ENCODE results near the gene PHACTR2.

PHACTR2 gene

GRCh38 chr6:143743301-143744166 lies 65.8 kb downstream of the PHACTR2 start:
- DNase-seq, result no peak

GRCh38 chr6:143744551-143745165 lies 66.9 kb downstream of the PHACTR2 start:
- DNase-seq, result no peak

- no peak for DNase-seq
Measured at GRCh38 chr6:143745166-143746133, 67.7 kb downstream of the PHACTR2 start.

- no peak for DNase-seq
Measured at GRCh38 chr6:143746202-143747119, 68.7 kb downstream of the PHACTR2 start.

GRCh38 chr6:143747347-143747842 lies 69.6 kb downstream of the PHACTR2 start:
- DNase-seq, result no peak

- no peak for DNase-seq
Measured at GRCh38 chr6:143749891-143750290, 72.1 kb downstream of the PHACTR2 start.

GRCh38 chr6:143750877-143751276 lies 73.1 kb downstream of the PHACTR2 start:
- no peak for DNase-seq

- DNase-seq, result no peak
Measured at GRCh38 chr6:143752459-143752858, 74.7 kb downstream of the PHACTR2 start.

GRCh38 chr6:143753678-143754077 lies 75.9 kb downstream of the PHACTR2 start:
- DNase-seq, result no peak

GRCh38 chr6:143754204-143754603 lies 76.4 kb downstream of the PHACTR2 start:
- no peak for DNase-seq

- no peak for DNase-seq
Measured at GRCh38 chr6:143755301-143755744, 77.6 kb downstream of the PHACTR2 start.

- DNase-seq, result no peak
Measured at GRCh38 chr6:143757346-143757832, 79.6 kb downstream of the PHACTR2 start.

GRCh38 chr6:143758551-143758950 lies 80.8 kb downstream of the PHACTR2 start:
- no peak for DNase-seq

GRCh38 chr6:143759666-143760065 lies 81.9 kb downstream of the PHACTR2 start:
- no peak for DNase-seq

GRCh38 chr6:143761074-143761473 lies 83.3 kb downstream of the PHACTR2 start:
- DNase-seq, result no peak

GRCh38 chr6:143762126-143762525 lies 84.4 kb downstream of the PHACTR2 start:
- no peak for DNase-seq

- no peak for DNase-seq
Measured at GRCh38 chr6:143765422-143766184, 87.8 kb downstream of the PHACTR2 start.

GRCh38 chr6:143766185-143766553 lies 88.4 kb downstream of the PHACTR2 start:
- DNase-seq, result no peak

- DNase-seq, result no peak
Measured at GRCh38 chr6:143767433-143767832, 89.7 kb downstream of the PHACTR2 start.

- no peak for DNase-seq
Measured at GRCh38 chr6:143772116-143773086, 94.6 kb downstream of the PHACTR2 start.
